Aorta (tissue), 5 donors: ENCODE measurements around the gene PRICKLE3. TPM values are rescaled to one million over a fixed set of nuclear protein-coding genes. Genes with fewer than 3 reads are reported as not detected.
A peak's percentile ranks its signal among the peaks of the same experiment; 100 is the strongest.
"Not testable (repeated sequence)": the region's sequence is repeated elsewhere in the genome, so short reads cannot be mapped to it uniquely, and the experiment has no call there.

Experiments
- ATAC-seq: fragments of 200-7000 bp; cut with Tn5 transposase; one replicate; pipeline ENCODE4 v1.9.1; 2022; ENCODE audit warnings: moderate library complexity; ENCODE audit not compliant: low FRiP score
- DNase-seq, 2 donors: peaks; one replicate each; pipeline ENCODE4 v3.0.0-alpha.2; 2020
- H3K27ac ChIP-seq, 2 donors: one replicate each; pipeline ENCODE4 v1.5.1; 2013; ENCODE audit warnings: low read length in 2 of 2, mild to moderate bottlenecking in 2 of 2, moderate library complexity in 2 of 2, control low read depth in 1 of 2, inconsistent platforms in 1 of 2, low read depth in 1 of 2
- H3K27me3 ChIP-seq, 2 donors: one replicate each; pipeline ENCODE4 v1.6.1; 2013; ENCODE audit warnings: control low read depth in 1 of 2, low read length in 1 of 2, mild to moderate bottlenecking in 1 of 2, moderate library complexity in 1 of 2; ENCODE audit not compliant: insufficient read depth in 2 of 2, control insufficient read depth in 1 of 2
- H3K36me3 ChIP-seq, 2 donors: one replicate each; pipeline ENCODE4 v1.6.1; 2013; ENCODE audit warnings: control low read depth in 1 of 2, low read length in 1 of 2, mild to moderate bottlenecking in 1 of 2; ENCODE audit not compliant: insufficient read depth in 2 of 2, control insufficient read depth in 1 of 2
- H3K4me1 ChIP-seq, 2 donors: one replicate each; pipeline ENCODE4 v1.6.1; 2013; ENCODE audit warnings: low read length in 2 of 2, control low read depth in 1 of 2, mild to moderate bottlenecking in 1 of 2, moderate library complexity in 1 of 2; ENCODE audit not compliant: insufficient read depth in 2 of 2, control insufficient read depth in 1 of 2
- H3K4me3 ChIP-seq, 2 donors: one replicate each; pipeline ENCODE4 v1.5.1; 2013; ENCODE audit warnings: low read length in 2 of 2, control low read depth in 1 of 2, mild to moderate bottlenecking in 1 of 2
- H3K9me3 ChIP-seq: one replicate; pipeline ENCODE4 v1.6.1; 2013; ENCODE audit warnings: mild to moderate bottlenecking, low read length; ENCODE audit not compliant: control insufficient read depth
- WGBS, 2 donors: extraction: QIAGEN DNeasy Blood & Tissue Kit; methylation state at CpG; one replicate each; pipeline ENCODE4 v1.1.7; 2013; 5-methylcytosine and 5-hydroxymethylcytosine counted together
- intact Hi-C, 2 donors: fragments of 100-400 bp; cut with DNase I; formaldehyde crosslinking; loops; one replicate each; pipeline versions ENCODE4 v1.14.2 to v1.15.0; 2022
- polyA plus RNA-seq, 2 donors: library from polyadenylated mRNA; stranded (reverse); fragments of 200-250 nt; gene quantifications; one replicate each; pipeline ENCODE4 v1.2.3, GENCODE V29; 2013
- total RNA-seq, 2 donors: library from RNA; stranded (reverse); fragmentation: NEBNext Ultra II Directional; extraction: Animal tissue kit (Norgen Biotek cat#: 25700); gene quantifications; one replicate each; pipeline ENCODE4 v1.2.1, GENCODE V29; 2021
- donor health status: healthy with polysubstance abuse.
- donor health status: Bipolar disorder and iron deficiency.
- donor health status: DM: no; HTN: no; CAD: no.
- donor health status: DM: no; HTN: no; CAD: no.
- donor health status: DM: yes; HTN: yes; CAD: no.

The PRICKLE3 gene
- total and polyA plus RNA-seq, 4 donors = 2.8 to 13.3 (median 9.6) TPM

GRCh38 chrX:49178537-49178936, 7.6 kb downstream of the PRICKLE3 start:
- ATAC-seq = no peak
- H3K9me3 ChIP-seq = no peaks in the 10 kb centered on the region
- DNase-seq = no peak
- H3K27me3 ChIP-seq = no peaks in the 10 kb centered on the region
- H3K4me3 ChIP-seq = no peak overlapping the region
- H3K4me1 ChIP-seq = no peaks in the 10 kb centered on the region
- intact Hi-C loops = no loop called here
- WGBS, 2 donors = 82 to 92% methylated on average over 3 of the region's 3 CpGs
- H3K36me3 ChIP-seq = no peaks in the 10 kb centered on the region
- H3K27ac ChIP-seq = no peak overlapping the region

GRCh38 chrX:49177873-49178480, 8.2 kb downstream of the PRICKLE3 start:
- intact Hi-C loops = no loop called here
- Histone ChIP-seq H3K36me3 (no peaks in the 10 kb centered on the region), H3K4me3 (no peak overlapping the region), H3K4me1 (no peaks in the 10 kb centered on the region), H3K27ac (no peak overlapping the region), H3K9me3 (no peaks in the 10 kb centered on the region), H3K27me3 (no peaks in the 10 kb centered on the region)
- WGBS, 2 donors = 61 to 67% methylated on average over 23 of the region's 23 CpGs
- peak; percentile 6 for ATAC-seq
- no peak for DNase-seq

- intact Hi-C loops = no loop called here
- WGBS, 2 donors = 68 to 77% methylated on average over 4 of the region's 4 CpGs
- H3K27ac ChIP-seq = no peak overlapping the region
- H3K27me3 ChIP-seq = no peaks in the 10 kb centered on the region
- no peak for DNase-seq
- no peak for ATAC-seq
- no peak overlapping the region for H3K4me3 ChIP-seq
- H3K4me1 ChIP-seq = no peaks in the 10 kb centered on the region
- H3K36me3 ChIP-seq = no peaks in the 10 kb centered on the region
- H3K9me3 ChIP-seq = no peaks in the 10 kb centered on the region
These were observed 8.8 kb downstream of the PRICKLE3 start for GRCh38 chrX:49177338-49177833.

GRCh38 chrX:49176421-49177326, 9.5 kb downstream of the PRICKLE3 start:
- Histone ChIP-seq H3K27me3 (no peaks in the 10 kb centered on the region), H3K36me3 (no peaks in the 10 kb centered on the region), H3K27ac (no peak overlapping the region), H3K4me3 (no peak overlapping the region), H3K9me3 (no peaks in the 10 kb centered on the region), H3K4me1 (no peaks in the 10 kb centered on the region)
- DNase-seq = no peak
- intact Hi-C loops = no loop called here
- no peak for ATAC-seq
- WGBS, 2 donors = 60 to 64% methylated on average over 26 to 27 of the region's 27 CpGs

- Histone ChIP-seq H3K4me1 (no peaks in the 10 kb centered on the region), H3K9me3 (no peaks in the 10 kb centered on the region), H3K4me3 (no peak overlapping the region), H3K36me3 (no peaks in the 10 kb centered on the region), H3K27me3 (no peaks in the 10 kb centered on the region), H3K27ac (no peak overlapping the region)
- intact Hi-C loops = no loop called here
- 85 to 94% methylated on average over 43 of the region's 43 CpGs for WGBS, 2 donors
- no peak for ATAC-seq
- no peak for DNase-seq
These were observed 10.5 kb downstream of the PRICKLE3 start for GRCh38 chrX:49175435-49176274.

- intact Hi-C loops = no loop called here
These were observed 11.4 kb downstream of the PRICKLE3 start for GRCh38 chrX:49174723-49175122.

GRCh38 chrX:49173544-49173943, 12.6 kb downstream of the PRICKLE3 start:
- DNase-seq, ATAC-seq, H3K4me1 ChIP-seq, intact Hi-C loops, H3K27ac ChIP-seq, H3K9me3 ChIP-seq, H3K4me3 ChIP-seq, H3K36me3 ChIP-seq, H3K27me3 ChIP-seq: not testable (repeated sequence)
- WGBS, 2 donors = 86 to 90% methylated on average over 8 of the region's 8 CpGs

More at GRCh38 chrX:49174723-49175122, 11.4 kb downstream of the PRICKLE3 start:
- Histone ChIP-seq H3K4me1 (no peaks in the 10 kb centered on the region), H3K27ac (no peak overlapping the region), H3K9me3 (no peaks in the 10 kb centered on the region), H3K4me3 (no peak overlapping the region), H3K36me3 (no peaks in the 10 kb centered on the region), H3K27me3 (no peaks in the 10 kb centered on the region)
- ATAC-seq (no peak), DNase-seq (no peak)
- 58 to 70% methylated on average over 3 of the region's 3 CpGs for WGBS, 2 donors

- DNase-seq (peak; percentile 74 to 87), ATAC-seq (peak; percentile 84)
- no peaks in the 10 kb centered on the region for H3K4me1 ChIP-seq
- 0 to 36% methylated on average over 34 to 37 of the region's 37 CpGs for WGBS, 2 donors
- H3K4me3 ChIP-seq = peak overlapping the region; percentile 68 to 72
- intact Hi-C loops = no loop called here
- H3K36me3 ChIP-seq = no peaks in the 10 kb centered on the region
- no peaks in the 10 kb centered on the region for H3K9me3 ChIP-seq
- H3K27ac ChIP-seq = peak overlapping the region in 1 of 2 donors; percentile 96
- H3K27me3 ChIP-seq = no peaks in the 10 kb centered on the region
These were observed 13.8 kb downstream of the PRICKLE3 start for GRCh38 chrX:49172280-49172780.
